ENCODE data around the gene CARM1. TPM values are rescaled to one million over a fixed set of nuclear protein-coding genes. Genes with fewer than 3 reads are reported as not detected.

Gene CARM1
- 10 to 100 TPM; 30.8 to 37.2 (median 32.6) TPM for total RNA-seq
- 35.2 TPM for polyA plus RNA-seq
- long read RNA-seq, donor 1, transcript CARM1-202 (15 exons, 2,722 nt) = minor isoform, 17 of 102 reads
- long read RNA-seq, donor 1, transcript CARM1-201 (16 exons, 3,330 nt) = major isoform, 66 of 102 reads
- long read RNA-seq, donor 1, partial matches to known transcripts = 7 of 102 reads
- long read RNA-seq, donor 1, other reads (novel, unspliced or antisense) = 12 of 102 reads
- long read RNA-seq, donor 2, transcript CARM1-201 (16 exons, 3,330 nt) = major isoform, 36 of 53 reads
- long read RNA-seq, donor 2, transcript CARM1-202 (15 exons, 2,722 nt) = minor isoform, 6 of 53 reads
- long read RNA-seq, donor 2, partial matches to known transcripts = 1 of 53 reads
- long read RNA-seq, donor 2, other reads (novel, unspliced or antisense) = 10 of 53 reads
- long read RNA-seq, donor 3, partial matches to known transcripts = 6 of 12 reads
- long read RNA-seq, donor 3, other reads (novel, unspliced or antisense) = 5 of 12 reads
- long read RNA-seq, donor 4, transcript CARM1-201 (16 exons, 3,330 nt) = major isoform, 40 of 59 reads
- long read RNA-seq, donor 4, transcript CARM1-202 (15 exons, 2,722 nt) = minor isoform, 7 of 59 reads
- long read RNA-seq, donor 4, partial matches to known transcripts = 3 of 59 reads
- long read RNA-seq, donor 4, other reads (novel, unspliced or antisense) = 9 of 59 reads

GRCh38 chr19:10870955-10871603, at the start of gene CARM1:
CARM1 (plus strand) TSS chr19:10871553; CDS start chr19:10871703, 150 bp downstream.
- Histone ChIP-seq H3K9me3 (ENCODE audit: control insufficient read depth, low read length) (no peaks in the 10 kb centered on the region), H3K27me3 (ENCODE audit: control insufficient read depth, insufficient read depth) (no peaks in the 10 kb centered on the region), H3K4me3 (ENCODE audit: low read length) (peak within 1 kb of the TSS; percentile 98), H3K27ac (ENCODE audit: low read length) (peak within 1 kb of the TSS; percentile 76), H3K4me1 (ENCODE audit: control insufficient read depth, insufficient read depth, low read length) (no peaks in the 10 kb centered on the region)
- peak; percentile 97 to 98 for ATAC-seq
- peak; percentile 99 to 100 (median 100) for DNase-seq
- 1% methylated on average over 93 of the region's 99 CpGs for WGBS
- intact Hi-C loops (cut with DNase I) = loop anchor here in 3 of 4 donors (2.0 to 10.0 kb wide), 3 partner anchors 36 to 56 kb away; partner anchors contain the start of genes TIMM29 (in 3 of the 3) and YIPF2 (in 3 of the 3)

GRCh38 chr19:10823690-10824089, 47.7 kb upstream of the CARM1 start:
- intact Hi-C loops (cut with DNase I) = no loop called here
- H3K27ac ChIP-seq (ENCODE audit: low read length) = no peak overlapping the region
- ATAC-seq (no peak), DNase-seq (peak in 1 of 3 donors; percentile 38)
- H3K4me1 ChIP-seq (ENCODE audit: control insufficient read depth, insufficient read depth, low read length) = no peaks in the 10 kb centered on the region
- H3K4me3 ChIP-seq (ENCODE audit: low read length) = no peak overlapping the region
- H3K27me3 ChIP-seq (ENCODE audit: control insufficient read depth, insufficient read depth) = no peaks in the 10 kb centered on the region
- 92% methylated on average over 12 of the region's 12 CpGs for WGBS
- H3K9me3 ChIP-seq (ENCODE audit: control insufficient read depth, low read length) = no peaks in the 10 kb centered on the region

- H3K27me3 ChIP-seq (ENCODE audit: control insufficient read depth, insufficient read depth) = no peaks in the 10 kb centered on the region
- H3K4me1 ChIP-seq (ENCODE audit: control insufficient read depth, insufficient read depth, low read length) = no peaks in the 10 kb centered on the region
- WGBS = 87% methylated on average over 7 of the region's 7 CpGs
- H3K9me3 ChIP-seq (ENCODE audit: control insufficient read depth, low read length) = no peaks in the 10 kb centered on the region
- intact Hi-C loops (cut with DNase I) = no loop called here
- DNase-seq = peak in 2 of 3 donors; percentile 5 to 18
- H3K27ac ChIP-seq (ENCODE audit: low read length) = no peak overlapping the region
- no peak for ATAC-seq
- no peak overlapping the region for H3K4me3 ChIP-seq (ENCODE audit: low read length)
Observed at GRCh38 chr19:10826231-10826630, 45.1 kb upstream of the CARM1 start.

- Histone ChIP-seq H3K9me3 (ENCODE audit: control insufficient read depth, low read length) (no peaks in the 10 kb centered on the region), H3K27me3 (ENCODE audit: control insufficient read depth, insufficient read depth) (no peaks in the 10 kb centered on the region), H3K4me3 (ENCODE audit: low read length) (no peak overlapping the region), H3K4me1 (ENCODE audit: control insufficient read depth, insufficient read depth, low read length) (no peaks in the 10 kb centered on the region), H3K27ac (ENCODE audit: low read length) (no peak overlapping the region)
- intact Hi-C loops (cut with DNase I) = no loop called here
- WGBS = 92% methylated on average over 6 of the region's 6 CpGs
- DNase-seq = peak in 2 of 3 donors; percentile 1 to 6
- no peak for ATAC-seq
Observed at GRCh38 chr19:10826846-10827245, 44.5 kb upstream of the CARM1 start.

- DNase-seq (peak in 1 of 3 donors; percentile 12), ATAC-seq (no peak)
- WGBS = 89% methylated on average over 26 of the region's 26 CpGs
- H3K9me3 ChIP-seq (ENCODE audit: control insufficient read depth, low read length) = no peaks in the 10 kb centered on the region
- no peaks in the 10 kb centered on the region for H3K27me3 ChIP-seq (ENCODE audit: control insufficient read depth, insufficient read depth)
- no peak overlapping the region for H3K27ac ChIP-seq (ENCODE audit: low read length)
- intact Hi-C loops (cut with DNase I) = no loop called here
- no peaks in the 10 kb centered on the region for H3K4me1 ChIP-seq (ENCODE audit: control insufficient read depth, insufficient read depth, low read length)
- H3K4me3 ChIP-seq (ENCODE audit: low read length) = no peak overlapping the region
Observed at GRCh38 chr19:10828981-10829821, 42.2 kb upstream of the CARM1 start.

GRCh38 chr19:10829967-10830366, 41.4 kb upstream of the CARM1 start:
- Histone ChIP-seq H3K27ac (ENCODE audit: low read length) (no peak overlapping the region), H3K4me1 (ENCODE audit: control insufficient read depth, insufficient read depth, low read length) (no peaks in the 10 kb centered on the region), H3K27me3 (ENCODE audit: control insufficient read depth, insufficient read depth) (no peaks in the 10 kb centered on the region), H3K9me3 (ENCODE audit: control insufficient read depth, low read length) (no peaks in the 10 kb centered on the region), H3K4me3 (ENCODE audit: low read length) (no peak overlapping the region)
- ATAC-seq = no peak
- DNase-seq = no peak
- WGBS = 84% methylated on average over 16 of the region's 16 CpGs
- intact Hi-C loops (cut with DNase I) = no loop called here

GRCh38 chr19:10830370-10830769, 41.0 kb upstream of the CARM1 start:
- no peak for DNase-seq
- intact Hi-C loops (cut with DNase I) = no loop called here
- no peak for ATAC-seq
- Histone ChIP-seq H3K4me1 (ENCODE audit: control insufficient read depth, insufficient read depth, low read length) (no peaks in the 10 kb centered on the region), H3K4me3 (ENCODE audit: low read length) (no peak overlapping the region), H3K27me3 (ENCODE audit: control insufficient read depth, insufficient read depth) (no peaks in the 10 kb centered on the region), H3K9me3 (ENCODE audit: control insufficient read depth, low read length) (no peaks in the 10 kb centered on the region), H3K27ac (ENCODE audit: low read length) (no peak overlapping the region)
- 84% methylated on average over 7 of the region's 7 CpGs for WGBS

- WGBS = 85% methylated on average over 33 of the region's 33 CpGs
- no peaks in the 10 kb centered on the region for H3K9me3 ChIP-seq (ENCODE audit: control insufficient read depth, low read length)
- H3K27me3 ChIP-seq (ENCODE audit: control insufficient read depth, insufficient read depth) = no peaks in the 10 kb centered on the region
- H3K27ac ChIP-seq (ENCODE audit: low read length) = no peak overlapping the region
- intact Hi-C loops (cut with DNase I) = no loop called here
- DNase-seq (no peak), ATAC-seq (no peak)
- H3K4me1 ChIP-seq (ENCODE audit: control insufficient read depth, insufficient read depth, low read length) = no peaks in the 10 kb centered on the region
- H3K4me3 ChIP-seq (ENCODE audit: low read length) = no peak overlapping the region
Observed at GRCh38 chr19:10830931-10831779, 40.2 kb upstream of the CARM1 start.

- DNase-seq (no peak), ATAC-seq (no peak)
- no peaks in the 10 kb centered on the region for H3K27me3 ChIP-seq (ENCODE audit: control insufficient read depth, insufficient read depth)
- 76% methylated on average over 28 of the region's 28 CpGs for WGBS
- H3K4me3 ChIP-seq (ENCODE audit: low read length) = no peak overlapping the region
- H3K9me3 ChIP-seq (ENCODE audit: control insufficient read depth, low read length) = no peaks in the 10 kb centered on the region
- peaks cover 3% of the 10 kb centered on the region for H3K4me1 ChIP-seq (ENCODE audit: control insufficient read depth, insufficient read depth, low read length)
- intact Hi-C loops (cut with DNase I) = no loop called here
- H3K27ac ChIP-seq (ENCODE audit: low read length) = no peak overlapping the region
Observed at GRCh38 chr19:10831987-10832938, 39.1 kb upstream of the CARM1 start.

All from right cardiac atrium (tissue), 5 donors.